HG02642 (cell line): ENCODE results near the gene TMEM131L.
"Not testable (repeated sequence)": the region's sequence is repeated elsewhere in the genome, so short reads cannot be mapped to it uniquely, and the experiment has no call there.

ENCODE experiments used
- ATAC-seq: cut with Tn5 transposase; IDR thresholded peaks from one replicate; pipeline ENCODE4 v1.9.1; 2021; ENCODE audit warnings: mild to moderate bottlenecking; ENCODE audit not compliant: unreplicated experiment, poor library complexity

TMEM131L gene, protein sequence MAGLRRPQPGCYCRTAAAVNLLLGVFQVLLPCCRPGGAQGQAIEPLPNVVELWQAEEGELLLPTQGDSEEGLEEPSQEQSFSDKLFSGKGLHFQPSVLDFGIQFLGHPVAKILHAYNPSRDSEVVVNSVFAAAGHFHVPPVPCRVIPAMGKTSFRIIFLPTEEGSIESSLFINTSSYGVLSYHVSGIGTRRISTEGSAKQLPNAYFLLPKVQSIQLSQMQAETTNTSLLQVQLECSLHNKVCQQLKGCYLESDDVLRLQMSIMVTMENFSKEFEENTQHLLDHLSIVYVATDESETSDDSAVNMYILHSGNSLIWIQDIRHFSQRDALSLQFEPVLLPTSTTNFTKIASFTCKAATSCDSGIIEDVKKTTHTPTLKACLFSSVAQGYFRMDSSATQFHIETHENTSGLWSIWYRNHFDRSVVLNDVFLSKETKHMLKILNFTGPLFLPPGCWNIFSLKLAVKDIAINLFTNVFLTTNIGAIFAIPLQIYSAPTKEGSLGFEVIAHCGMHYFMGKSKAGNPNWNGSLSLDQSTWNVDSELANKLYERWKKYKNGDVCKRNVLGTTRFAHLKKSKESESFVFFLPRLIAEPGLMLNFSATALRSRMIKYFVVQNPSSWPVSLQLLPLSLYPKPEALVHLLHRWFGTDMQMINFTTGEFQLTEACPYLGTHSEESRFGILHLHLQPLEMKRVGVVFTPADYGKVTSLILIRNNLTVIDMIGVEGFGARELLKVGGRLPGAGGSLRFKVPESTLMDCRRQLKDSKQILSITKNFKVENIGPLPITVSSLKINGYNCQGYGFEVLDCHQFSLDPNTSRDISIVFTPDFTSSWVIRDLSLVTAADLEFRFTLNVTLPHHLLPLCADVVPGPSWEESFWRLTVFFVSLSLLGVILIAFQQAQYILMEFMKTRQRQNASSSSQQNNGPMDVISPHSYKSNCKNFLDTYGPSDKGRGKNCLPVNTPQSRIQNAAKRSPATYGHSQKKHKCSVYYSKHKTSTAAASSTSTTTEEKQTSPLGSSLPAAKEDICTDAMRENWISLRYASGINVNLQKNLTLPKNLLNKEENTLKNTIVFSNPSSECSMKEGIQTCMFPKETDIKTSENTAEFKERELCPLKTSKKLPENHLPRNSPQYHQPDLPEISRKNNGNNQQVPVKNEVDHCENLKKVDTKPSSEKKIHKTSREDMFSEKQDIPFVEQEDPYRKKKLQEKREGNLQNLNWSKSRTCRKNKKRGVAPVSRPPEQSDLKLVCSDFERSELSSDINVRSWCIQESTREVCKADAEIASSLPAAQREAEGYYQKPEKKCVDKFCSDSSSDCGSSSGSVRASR (N-terminal part only)

DNA sequence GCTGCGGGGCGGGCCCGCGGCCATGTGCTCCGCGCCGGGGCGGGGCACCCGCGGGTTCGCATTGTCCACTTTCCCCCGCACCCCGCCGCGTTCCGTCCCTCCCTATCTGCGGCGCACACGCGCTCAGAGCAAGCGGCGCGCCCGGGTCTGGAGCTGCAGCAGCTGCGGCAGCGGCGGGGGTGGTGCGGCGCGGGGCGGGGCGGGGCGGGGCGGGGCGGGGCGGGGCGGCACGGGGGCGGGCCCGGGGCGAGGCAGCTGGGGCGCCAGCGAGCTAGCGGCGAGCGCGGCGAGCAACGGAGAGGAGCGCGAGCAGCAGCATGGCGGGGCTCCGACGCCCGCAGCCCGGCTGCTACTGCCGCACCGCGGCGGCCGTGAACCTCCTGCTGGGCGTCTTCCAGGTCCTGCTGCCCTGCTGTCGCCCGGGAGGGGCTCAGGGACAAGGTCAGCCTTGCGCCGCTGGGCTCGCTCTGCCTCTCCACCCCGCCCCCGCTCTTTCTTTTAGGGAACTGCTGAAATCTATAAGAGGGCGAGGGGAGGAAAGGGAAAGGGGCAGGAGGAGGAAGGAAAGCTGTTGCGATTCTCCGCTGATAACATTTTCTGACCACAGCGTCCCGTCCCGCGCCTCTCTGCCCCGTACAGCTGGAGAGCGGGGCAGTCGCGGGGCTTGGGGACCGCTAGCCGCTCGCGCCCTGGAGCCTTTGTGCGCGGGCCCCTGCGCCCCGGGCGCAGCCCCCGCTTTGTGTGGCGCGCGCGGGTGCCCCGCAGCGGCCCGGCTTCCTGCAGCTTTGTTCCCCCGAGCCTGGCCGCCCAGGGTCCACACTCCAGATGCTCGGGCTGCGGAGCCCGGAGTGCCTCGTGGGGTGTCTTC, at the start of gene TMEM131L:
Gene TMEM131L (plus strand): TSS at position 280 of the 868 bp plus-strand sequence. CDS start 38 bp downstream, at position 318.
- ATAC-seq, result peak; percentile 59

DNA sequence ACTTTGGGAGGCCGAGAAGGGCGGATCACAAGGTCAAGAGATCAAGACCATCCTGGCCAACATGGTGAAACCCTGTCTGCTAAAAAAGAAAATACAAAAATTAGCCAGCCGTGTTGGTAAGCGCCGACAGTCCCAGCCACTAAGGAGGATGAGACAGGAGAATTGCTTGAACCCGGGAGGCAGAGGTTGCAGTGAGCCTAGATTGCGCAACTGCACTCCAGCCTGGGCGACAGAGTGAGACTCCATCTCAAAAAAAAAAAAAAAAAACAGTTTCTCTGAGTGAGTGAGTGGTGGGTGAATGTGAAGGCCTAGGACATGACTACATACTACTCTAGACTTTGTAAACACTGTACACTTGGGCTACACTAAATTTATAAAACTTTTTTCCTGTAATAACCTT, 49.7 kb upstream of the TMEM131L start:
- not testable (repeated sequence) for ATAC-seq

DNA sequence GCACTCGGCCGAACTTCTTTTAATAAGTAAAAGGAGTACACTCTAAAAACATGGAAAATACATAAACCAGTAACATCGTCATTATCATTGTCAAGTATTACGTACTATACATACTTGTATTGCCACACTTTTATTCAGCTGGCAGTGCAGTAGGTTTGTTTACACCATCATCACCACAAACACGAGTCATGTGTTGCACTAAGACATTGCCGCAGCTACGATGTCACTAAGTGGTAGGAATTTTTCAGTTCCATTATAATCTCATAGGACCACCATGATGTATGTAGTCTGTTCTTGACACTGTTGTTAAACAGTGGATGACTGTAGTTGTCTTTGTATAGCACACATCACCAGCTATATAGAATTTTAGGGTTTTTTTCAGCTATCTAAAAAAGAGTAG, 48.0 kb upstream of the TMEM131L start:
- ATAC-seq, result no peak

DNA sequence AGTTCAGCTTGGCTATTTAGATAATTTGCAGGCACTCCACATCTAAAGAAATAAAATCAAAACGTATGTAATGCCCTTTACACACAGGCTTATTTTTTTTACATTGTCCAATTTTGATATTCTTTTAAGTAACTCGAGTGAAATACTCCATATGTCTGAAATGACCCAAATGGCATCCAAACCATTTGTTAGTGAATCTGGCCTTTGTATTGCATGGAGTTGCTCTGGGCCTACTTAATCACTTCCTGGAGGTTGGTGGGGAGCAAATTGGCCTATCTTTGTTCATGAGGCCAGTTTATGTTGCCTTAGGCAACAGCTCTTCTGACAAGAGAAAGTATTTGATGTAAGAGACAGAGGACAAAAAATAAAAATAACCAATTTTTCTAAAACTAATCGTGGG, 47.6 kb upstream of the TMEM131L start:
- no peak for ATAC-seq

DNA sequence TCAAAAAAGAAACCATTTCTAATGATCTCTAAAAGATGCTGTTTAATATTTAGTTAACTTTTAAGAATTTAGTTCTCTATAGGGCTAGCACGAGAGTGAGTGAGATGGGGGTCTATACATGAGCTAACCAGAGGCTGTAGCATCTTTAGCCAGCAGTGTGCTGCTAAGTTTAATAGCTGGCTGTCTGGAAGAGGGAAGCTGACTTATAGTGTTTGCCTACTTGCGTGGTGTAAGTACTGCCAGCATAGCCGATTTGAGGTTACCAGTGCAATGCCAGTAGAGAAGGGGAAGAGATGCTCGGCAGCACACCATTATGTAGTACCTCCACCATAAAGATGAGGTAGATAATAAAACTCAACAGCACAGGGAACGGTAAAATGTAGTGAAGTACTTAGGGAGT, 47.1 kb upstream of the TMEM131L start:
- no peak for ATAC-seq

DNA sequence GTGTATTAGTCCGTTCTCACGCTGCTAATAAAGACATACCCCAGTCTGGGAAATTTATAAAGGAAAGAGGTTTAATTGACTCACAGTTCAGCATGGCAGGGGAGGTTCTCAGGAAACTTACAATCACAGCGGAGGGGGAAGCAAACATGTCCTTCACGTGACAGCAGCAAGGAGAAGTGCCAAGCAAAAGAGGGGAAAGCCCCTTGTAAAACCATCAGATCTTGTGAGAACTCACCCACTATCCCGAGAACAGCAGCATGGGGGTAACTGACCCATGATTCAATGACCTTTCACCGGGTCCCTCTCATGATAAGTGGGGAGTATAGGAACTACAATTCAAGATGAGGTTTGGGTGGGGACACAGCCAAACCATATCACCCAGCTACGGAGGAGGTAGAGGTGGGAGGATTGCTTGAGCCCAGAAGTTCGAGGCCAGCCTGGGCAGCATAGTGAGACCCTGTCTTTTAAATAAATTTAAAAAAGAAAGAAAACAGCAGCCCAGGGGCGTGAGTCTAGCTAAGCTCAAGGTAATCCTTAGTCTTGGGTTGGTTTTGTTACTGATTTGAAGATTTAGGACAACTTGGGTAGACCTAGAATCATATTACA, 46.4 kb upstream of the TMEM131L start:
- no peak for ATAC-seq

DNA sequence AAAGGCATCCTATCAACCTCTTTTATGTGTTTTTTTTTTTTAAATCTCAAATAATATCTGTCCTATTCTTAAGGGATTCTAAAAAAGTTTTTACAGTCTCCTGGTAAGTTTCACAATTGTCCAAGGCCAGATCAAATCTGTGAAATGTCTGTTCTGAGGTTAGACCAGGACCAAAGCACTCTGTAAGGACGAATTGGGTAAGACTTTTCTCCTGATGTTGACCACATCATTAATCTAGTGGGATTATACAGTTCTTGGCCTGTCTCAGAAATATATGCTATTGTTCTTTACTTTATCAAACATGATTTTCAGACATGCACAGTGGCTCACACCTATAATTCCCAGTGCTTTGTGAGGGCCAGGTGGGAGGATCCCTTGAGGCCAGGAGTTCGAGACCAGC, 45.8 kb upstream of the TMEM131L start:
- ATAC-seq, result no peak

DNA sequence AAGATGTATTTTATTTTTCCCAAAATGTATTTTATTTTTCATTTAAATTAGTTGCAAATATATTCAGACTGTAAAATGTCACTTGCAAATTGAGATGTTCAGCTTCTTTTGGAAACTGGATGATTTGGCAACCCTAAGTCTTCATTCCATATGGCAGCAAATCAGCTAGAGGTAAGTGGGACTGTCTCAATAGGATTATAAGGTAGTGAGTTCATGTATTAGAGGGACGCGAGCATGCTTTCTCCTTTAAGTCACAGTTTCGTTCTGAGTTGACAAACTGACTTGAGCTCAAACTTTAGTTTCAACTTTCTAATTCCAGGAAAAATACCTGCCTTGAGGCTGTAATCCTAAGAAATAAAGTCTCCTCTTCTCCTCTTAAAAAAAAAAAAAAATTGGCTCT, 44.2 kb upstream of the TMEM131L start:
- peak; percentile 52 for ATAC-seq

DNA sequence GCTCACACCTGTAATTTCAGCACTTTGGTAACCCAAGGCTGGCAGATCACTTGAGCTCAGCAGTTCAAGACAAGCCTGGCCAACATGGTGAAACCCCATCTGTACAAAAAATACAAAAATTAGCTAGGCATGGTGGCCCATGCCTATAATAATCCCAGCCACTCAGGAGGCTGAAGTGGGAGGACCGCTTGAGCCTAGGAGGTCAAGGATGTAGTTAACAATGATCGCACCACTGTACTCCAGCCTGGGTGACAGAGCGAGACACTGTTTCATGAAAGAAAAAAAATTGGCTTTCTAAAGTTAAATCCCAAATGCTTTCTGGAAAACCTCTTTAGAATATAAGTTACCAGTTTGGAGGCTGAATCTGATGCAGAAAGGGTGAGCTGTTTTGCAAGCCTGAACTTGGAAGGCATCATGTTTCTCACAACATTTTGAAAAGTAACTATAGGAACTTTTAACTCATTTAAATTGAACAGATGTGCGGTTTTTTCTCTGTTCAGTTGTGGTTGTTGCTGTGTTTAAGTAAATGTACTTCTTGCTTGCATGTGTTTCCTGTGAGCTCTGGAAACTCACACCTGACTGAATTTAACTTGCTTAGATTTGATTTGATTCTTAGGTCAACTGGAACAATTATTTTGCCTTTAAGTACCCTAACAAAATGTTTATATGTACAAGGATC, 39.8 kb upstream of the TMEM131L start:
- no peak for ATAC-seq

DNA sequence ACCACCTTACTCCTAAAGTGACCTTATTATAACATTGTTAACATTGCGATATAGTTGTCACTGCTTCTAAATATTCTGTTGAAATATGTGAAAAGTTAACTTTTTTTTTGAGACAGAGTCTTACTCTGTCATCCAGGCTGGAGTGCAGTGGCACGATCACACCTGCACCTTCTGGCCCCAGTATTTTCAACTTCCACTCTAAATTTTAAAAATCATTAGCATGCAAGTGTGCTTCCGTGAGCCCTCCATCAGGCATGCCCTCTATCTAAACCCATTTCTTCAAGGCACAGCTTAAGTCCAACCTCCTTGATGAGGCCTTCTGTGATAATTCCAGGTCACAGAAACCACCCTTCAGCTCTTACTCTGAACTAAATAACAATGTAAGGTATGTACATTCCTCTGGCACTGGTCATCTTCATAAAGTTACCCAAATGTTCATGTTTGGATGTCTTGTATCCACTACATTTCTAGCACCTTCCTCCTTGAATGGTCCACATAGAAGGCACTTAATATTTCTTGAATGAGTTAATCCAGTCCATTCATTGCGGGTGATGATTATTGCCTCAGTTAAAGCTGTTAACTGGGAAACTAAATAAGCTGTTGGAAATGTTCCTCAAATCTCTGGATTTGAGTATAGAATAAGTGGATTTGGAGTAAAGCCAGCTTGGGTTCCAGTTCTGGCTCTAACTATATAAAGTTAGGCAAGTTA, 38.6 kb upstream of the TMEM131L start:
- no peak for ATAC-seq

DNA sequence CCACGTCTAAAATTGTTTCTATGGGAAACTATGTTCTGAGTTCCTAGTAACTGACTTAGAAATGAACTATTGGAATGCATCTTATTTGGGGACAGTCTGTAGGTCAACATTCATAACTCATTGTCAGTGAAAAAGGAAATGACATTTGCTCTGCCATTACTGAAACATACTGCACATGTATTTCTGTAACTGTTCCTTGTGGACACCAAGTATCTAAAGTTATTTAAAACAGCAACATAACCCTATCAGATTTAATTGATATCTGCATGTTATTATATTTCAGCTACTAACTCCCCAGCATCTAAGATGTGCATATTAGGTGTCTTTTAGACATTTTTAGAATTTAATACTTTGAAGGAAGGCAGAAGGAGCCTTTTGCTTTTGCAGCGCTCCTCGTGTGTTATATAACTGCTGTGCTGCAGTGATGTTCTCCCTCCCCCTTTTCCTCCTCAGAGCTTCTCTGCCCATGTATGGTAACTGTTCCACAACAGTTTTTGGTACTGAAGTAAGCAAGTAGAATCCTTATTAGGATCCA, 37.2 kb upstream of the TMEM131L start:
- ATAC-seq, result no peak

DNA sequence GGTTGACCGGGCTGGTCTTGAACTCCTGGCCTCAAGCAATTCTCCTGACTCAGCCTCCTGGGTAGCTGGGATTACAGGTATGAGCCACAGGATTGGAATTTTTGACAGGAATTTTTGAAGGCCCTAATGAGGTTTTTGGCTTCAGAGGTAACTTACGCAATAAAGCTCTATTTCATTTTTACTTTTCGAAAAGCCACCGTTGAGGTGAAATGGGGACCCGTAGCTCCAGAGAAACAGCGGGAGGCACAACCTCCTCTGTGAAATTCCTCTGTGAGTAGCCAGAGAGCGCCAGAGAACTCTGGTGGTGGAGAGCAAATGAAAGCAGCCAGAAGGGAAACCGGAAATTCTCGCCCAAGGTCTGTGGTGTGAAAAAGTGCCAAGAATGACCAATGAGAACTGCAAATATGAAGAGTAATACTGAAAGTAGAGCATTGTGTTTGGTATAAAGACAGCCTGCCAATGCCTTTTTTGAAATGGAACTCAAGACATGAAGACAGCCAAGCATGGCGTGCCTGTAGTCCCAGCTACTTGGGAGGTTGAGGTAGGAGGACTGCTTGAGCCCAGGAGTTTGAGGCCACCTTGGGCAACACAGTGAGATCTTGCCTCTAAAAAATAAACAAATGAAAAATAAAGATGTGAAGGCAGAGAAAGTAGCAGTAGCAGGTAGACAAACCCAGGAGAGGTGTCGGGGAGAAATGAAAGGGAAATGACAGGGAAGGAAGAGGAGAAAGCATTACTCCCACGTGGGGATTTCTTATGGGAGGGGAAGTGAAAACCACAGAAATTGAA, 33.0 kb upstream of the TMEM131L start:
- peak; percentile 94 for ATAC-seq

DNA sequence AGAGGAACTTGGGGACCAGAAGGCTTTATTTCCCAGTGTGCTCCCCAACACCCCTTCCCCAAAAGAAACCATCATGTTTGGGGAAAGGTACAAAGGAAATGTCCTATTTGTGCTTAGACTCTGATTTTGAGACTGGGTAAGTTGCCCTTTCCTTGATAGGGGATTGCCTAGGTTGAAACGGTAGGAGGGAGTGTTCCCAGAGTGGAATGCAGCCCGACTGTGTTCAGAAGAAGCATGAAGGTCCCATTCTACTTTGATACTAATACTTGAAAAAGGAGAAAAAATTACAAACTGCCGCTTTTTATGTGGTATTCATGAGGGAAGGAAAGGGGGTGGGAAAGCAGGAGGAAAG, 32.4 kb upstream of the TMEM131L start:
- ATAC-seq, result no peak

DNA sequence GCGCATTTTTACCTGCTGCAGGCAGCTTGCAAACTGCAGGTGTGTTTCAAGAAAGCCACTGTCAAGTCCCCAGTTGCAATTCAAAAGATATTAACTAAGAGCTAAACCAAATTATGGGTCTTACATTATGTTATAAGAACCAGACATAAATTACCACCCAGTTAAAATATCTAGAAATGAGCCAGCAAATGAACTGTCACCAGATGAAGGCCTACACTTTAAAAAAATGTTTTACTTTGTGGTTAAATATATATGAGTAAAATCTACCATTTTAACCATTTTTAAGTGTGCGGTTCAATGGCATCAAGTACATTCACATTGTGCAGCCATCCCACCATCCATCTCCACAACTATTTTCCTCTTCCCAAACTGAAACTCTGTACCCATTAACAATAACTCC, 32.0 kb upstream of the TMEM131L start:
- ATAC-seq, result no peak

DNA sequence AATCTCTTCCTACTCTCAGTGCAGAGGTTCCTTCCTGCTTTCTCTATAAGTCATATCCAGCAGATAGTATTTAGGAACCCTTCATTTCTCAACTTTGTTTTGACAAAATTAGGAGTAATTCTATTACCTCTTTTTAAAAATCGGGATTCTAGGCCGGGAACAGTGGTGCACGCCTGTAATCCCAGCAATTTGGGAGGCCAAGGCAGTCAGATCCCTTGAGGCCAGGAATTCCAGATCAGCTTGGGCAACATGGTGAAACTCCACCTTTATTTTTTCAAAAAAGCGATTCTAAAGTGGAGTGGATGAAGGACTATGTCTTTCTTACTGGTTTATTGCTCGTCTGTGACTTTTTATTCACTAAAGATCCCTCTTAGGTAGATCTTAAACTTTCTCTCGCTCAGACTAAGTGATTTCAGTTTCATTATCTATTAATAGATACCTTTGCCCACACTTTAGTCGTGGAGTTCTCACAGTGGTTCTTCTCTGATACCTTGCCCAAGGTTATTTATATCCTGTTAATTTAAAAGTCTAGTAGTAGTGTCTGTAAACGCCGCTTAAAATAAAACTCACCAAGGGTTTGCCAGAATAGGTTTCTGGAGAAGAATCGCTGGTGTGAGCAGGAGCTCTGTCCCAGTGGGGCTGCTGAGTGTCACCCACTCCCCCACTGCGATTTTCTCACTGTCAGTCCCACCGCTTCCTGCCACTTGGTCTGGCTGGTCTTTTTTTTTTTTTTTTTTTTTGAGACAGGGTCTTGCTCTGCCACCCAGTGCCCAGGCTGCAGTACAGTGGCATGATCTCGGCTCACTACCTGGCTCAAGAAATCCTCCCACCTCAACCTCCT, 27.0 kb upstream of the TMEM131L start:
- peak; percentile 75 for ATAC-seq

DNA sequence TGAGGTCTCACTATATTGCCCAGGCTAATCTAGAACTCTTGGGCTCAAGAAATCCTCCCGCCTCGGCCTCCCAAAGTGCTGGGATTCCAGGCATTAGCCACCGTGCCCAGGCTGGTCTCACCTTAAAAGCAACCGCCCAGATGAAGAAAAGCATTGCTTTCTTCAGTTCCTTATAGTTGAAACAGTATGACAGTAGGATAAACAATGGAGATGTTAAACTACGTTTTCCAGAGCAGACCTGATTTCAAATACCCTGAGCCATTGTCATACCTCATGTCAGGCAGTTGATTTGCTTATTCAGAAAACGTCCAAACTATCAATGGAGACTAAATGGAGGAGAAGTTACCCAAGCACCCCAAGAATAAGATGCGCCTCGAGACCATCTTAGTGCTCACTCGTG, 26.3 kb upstream of the TMEM131L start:
- peak; percentile 2 for ATAC-seq
